Fibroblast of lung (primary cell): Measurements from ENCODE around the gene BICRA. TPM values are rescaled to one million over a fixed set of nuclear protein-coding genes. Genes with fewer than 3 reads are reported as not detected.
A peak's percentile ranks its signal among the peaks of the same experiment; 100 is the strongest.

ENCODE experiments used
- DNase-seq, 2 donors: peaks; one replicate each; pipeline versions ENCODE4 v3.0.0 to v3.0.0-alpha.2; 2010; ENCODE audit warnings: low read depth in 2 of 2
- H2AFZ ChIP-seq: 2 replicates; pipeline ENCODE4 v1.5.1; 2012; ENCODE audit warnings: low read length, control low read depth, inconsistent platforms
- H3K27ac ChIP-seq: 2 replicates; pipeline ENCODE4 v1.5.1; 2011; ENCODE audit warnings: low read length, control low read depth; ENCODE audit not compliant: insufficient read depth
- H3K27me3 ChIP-seq: 2 replicates; pipeline ENCODE4 v1.5.1; 2011; ENCODE audit warnings: mild to moderate bottlenecking, low read length; ENCODE audit not compliant: control insufficient read depth, insufficient read depth
- H3K36me3 ChIP-seq: 2 replicates; pipeline ENCODE4 v1.5.1; 2011; ENCODE audit warnings: low read length; ENCODE audit not compliant: control insufficient read depth, insufficient read depth
- H3K4me1 ChIP-seq: 2 replicates; pipeline ENCODE4 v1.5.1; 2011; ENCODE audit warnings: low read length; ENCODE audit not compliant: control insufficient read depth, insufficient read depth; ENCODE audit errors: extremely low read depth
- H3K4me2 ChIP-seq: 2 replicates; pipeline ENCODE4 v1.5.1; 2011; ENCODE audit warnings: low read length, control low read depth; ENCODE audit not compliant: insufficient read depth; ENCODE audit errors: extremely low read depth
- H3K4me3 ChIP-seq, 4 experiments: fragments of 200-600 bp in 1 of 4; sonication (generic) in 1 of 4; replicated peaks in 1 of 4; 2 replicates each; pipeline ENCODE4 v1.5.1; 2011 to 2016; ENCODE audit warnings: low read length in 4 of 4, low read depth in 3 of 4, mild to moderate bottlenecking in 3 of 4, control low read depth in 2 of 4, inconsistent platforms in 1 of 4, mixed read lengths in 1 of 4; ENCODE audit not compliant: insufficient read depth in 1 of 4; ENCODE audit errors: control extremely low read depth in 1 of 4
- H3K79me2 ChIP-seq: 2 replicates; pipeline ENCODE4 v1.5.1; 2012; ENCODE audit warnings: mild to moderate bottlenecking, low read length, inconsistent platforms; ENCODE audit not compliant: control insufficient read depth, insufficient read depth
- H3K9ac ChIP-seq: 2 replicates; pipeline ENCODE4 v1.5.1; 2011; ENCODE audit warnings: mild to moderate bottlenecking, low read length, control low read depth; ENCODE audit not compliant: insufficient read depth
- H3K9me3 ChIP-seq: 2 replicates; pipeline ENCODE4 v1.5.1; 2012; ENCODE audit warnings: low read depth, low read length; ENCODE audit not compliant: control insufficient read depth, insufficient read depth
- H4K20me1 ChIP-seq: 2 replicates; pipeline ENCODE4 v1.5.1; 2011; ENCODE audit warnings: low read length; ENCODE audit not compliant: control insufficient read depth, insufficient read depth; ENCODE audit errors: extremely low read depth
- CTCF ChIP-seq, 2 donors: IDR thresholded peaks in 1 of 2; conservative IDR thresholded peaks in 1 of 2; 1 replicate in 1 of 2; 2 replicates in 1 of 2; pipeline ENCODE4 v1.5.1; 2011 to 2012; ENCODE audit warnings: low read length in 2 of 2, control low read depth in 1 of 2, inconsistent platforms in 1 of 2, low read depth in 1 of 2, mild to moderate bottlenecking in 1 of 2
- EZH2 ChIP-seq: IDR thresholded peaks from 2 replicates; pipeline ENCODE4 v1.5.1; 2012; ENCODE audit warnings: low read length, control low read depth, mild to moderate bottlenecking; ENCODE audit errors: missing control alignments
- polyA plus RNA-seq, 2 donors: library from polyadenylated mRNA; depleted of rRNA in 1 of 2; stranded (reverse) in 1 of 2; unstranded in 1 of 2; fragments of >200 nt; gene quantifications; 2 replicates each; pipeline ENCODE4 v1.2.1, GENCODE V29; 2011 to 2012; ENCODE audit warnings: missing spikeins in 1 of 2
- total RNA-seq: library from RNA; depleted of rRNA; stranded (reverse); fragments of >200 nt; gene quantifications from 2 replicates; pipeline ENCODE4 v1.2.1, GENCODE V29; 2014

The BICRA gene
- total and polyA plus RNA-seq, 2 donors (not counting 1 experiment from before 2014, with no cell fraction given): 0.44 to 3.8 TPM

- no peak for DNase-seq
- Histone ChIP-seq H3K27ac (no peak overlapping the region), H3K4me1 (peaks cover 4% of the 10 kb centered on the region), H2AFZ (no peak overlapping the region), H4K20me1 (peaks cover 4% of the 10 kb centered on the region), H3K4me2 (no peak overlapping the region), H3K4me3 (no peak overlapping the region), H3K27me3 (no peaks in the 10 kb centered on the region), H3K36me3 (no peaks in the 10 kb centered on the region), H3K79me2 (peaks cover 92% of the 10 kb centered on the region), H3K9me3 (no peaks in the 10 kb centered on the region), H3K9ac (no peak overlapping the region)
- no peak for TF ChIP-seq CTCF (conservative IDR thresholded peaks at IDR 0.05 in 1 of 2, IDR thresholded peaks at IDR 0.05 in 1 of 2; ENCODE audit: low read depth in 1 of 2, low read length in 2 of 2)
- TF ChIP-seq EZH2: no peak
Observed at GRCh38 chr19:47615230-47615629, 6.3 kb downstream of the BICRA start.

- no peak overlapping the region for H3K4me3 ChIP-seq
- TF ChIP-seq CTCF (conservative IDR thresholded peaks at IDR 0.05 in 1 of 2, IDR thresholded peaks at IDR 0.05 in 1 of 2; ENCODE audit: low read depth in 1 of 2, low read length in 2 of 2): no peak
- TF ChIP-seq EZH2: no peak
- no peak overlapping the region for H3K27ac ChIP-seq
- H3K27me3 ChIP-seq: no peaks in the 10 kb centered on the region
- peaks cover 4% of the 10 kb centered on the region for H3K4me1 ChIP-seq
- H3K9me3 ChIP-seq: no peaks in the 10 kb centered on the region
- no peak overlapping the region for H3K4me2 ChIP-seq
- H3K79me2 ChIP-seq: peaks cover 92% of the 10 kb centered on the region
- H3K9ac ChIP-seq: no peak overlapping the region
- H3K36me3 ChIP-seq: no peaks in the 10 kb centered on the region
- H4K20me1 ChIP-seq: peaks cover 4% of the 10 kb centered on the region
- no peak overlapping the region for H2AFZ ChIP-seq
- DNase-seq: no peak
Observed at GRCh38 chr19:47615714-47616113, 6.8 kb downstream of the BICRA start.

GRCh38 chr19:47618771-47619170, 9.8 kb downstream of the BICRA start:
- H3K9ac ChIP-seq: no peak overlapping the region
- no peaks in the 10 kb centered on the region for H3K9me3 ChIP-seq

More at GRCh38 chr19:47618771-47619170, 9.8 kb downstream of the BICRA start:
- no peak overlapping the region for H3K27ac ChIP-seq
- peak; percentile 46 to 70 for DNase-seq
- no peak for TF ChIP-seq CTCF (conservative IDR thresholded peaks at IDR 0.05 in 1 of 2, IDR thresholded peaks at IDR 0.05 in 1 of 2; ENCODE audit: low read depth in 1 of 2, low read length in 2 of 2)
- no peak for TF ChIP-seq EZH2
- H3K79me2 ChIP-seq: peaks cover 76% of the 10 kb centered on the region
- no peak overlapping the region for H3K4me2 ChIP-seq
- no peaks in the 10 kb centered on the region for H3K27me3 ChIP-seq
- H3K4me1 ChIP-seq: no peaks in the 10 kb centered on the region
- H3K36me3 ChIP-seq: no peaks in the 10 kb centered on the region
- no peak overlapping the region for H2AFZ ChIP-seq
- peaks cover 4% of the 10 kb centered on the region for H4K20me1 ChIP-seq
- H3K4me3 ChIP-seq: no peak overlapping the region
